IMR-90 (cell line): ENCODE results near the gene KMT5C. TPM values are rescaled to one million over a fixed set of nuclear protein-coding genes. Genes with fewer than 3 reads are reported as not detected.

ENCODE experiments used
- ATAC-seq: fragments of 200-7000 bp; cut with Tn5 transposase; 2 replicates; pipeline ENCODE4 v1.9.1; 2020; ENCODE audit warnings: low read depth, mild to moderate bottlenecking, moderate library complexity
- BruUV-seq: library from RNA; stranded (reverse); fragments of 400-500 nt; replicated peaks from 2 replicates; lab custom pipeline; 2021; lab: Mats Ljungman, UMichigan
- CTCF ChIA-PET: fragments of 300-600 bp; formaldehyde crosslinking; extraction: SDS; loops from one replicate; lab custom pipeline; 2021; ENCODE audit warnings: antibody characterized with exemption; lab: Yijun Ruan, JAX
- POLR2A ChIA-PET: fragments of 300-600 bp; sonication (Branson Sonifier 250); formaldehyde crosslinking; loops from one replicate; lab custom pipeline; 2022; ENCODE audit warnings: antibody characterized with exemption; ENCODE audit not compliant: unreplicated experiment; lab: Charles Lee
- DNase-seq: peaks from one replicate; pipeline ENCODE4 v3.0.0; 2013
- H2AFZ ChIP-seq: replicated peaks from 2 replicates; pipeline ENCODE3; 2013; ENCODE audit warnings: low read length, mild to moderate bottlenecking; ENCODE audit not compliant: poor library complexity
- H2AK5ac ChIP-seq: 2 replicates; pipeline ENCODE4 v1.6.1; 2013; ENCODE audit warnings: low read depth, low read length, inconsistent platforms
- H2AK9ac ChIP-seq: replicated peaks from 2 replicates; pipeline ENCODE3; 2013; ENCODE audit warnings: mild to moderate bottlenecking, low read depth, low read length, moderate library complexity; ENCODE audit not compliant: poor library complexity
- H2BK120ac ChIP-seq: 2 replicates; pipeline ENCODE4 v1.6.1; 2013; ENCODE audit warnings: low read depth, low read length, inconsistent platforms
- H2BK15ac ChIP-seq: 3 replicates; pipeline ENCODE4 v1.6.1; 2013; ENCODE audit warnings: low read depth, low read length, inconsistent platforms
- H2BK20ac ChIP-seq: 2 replicates; pipeline ENCODE4 v1.6.1; 2013; ENCODE audit warnings: low read depth, mild to moderate bottlenecking, inconsistent platforms, low read length, moderate library complexity
- H2BK5ac ChIP-seq: 2 replicates; pipeline ENCODE4 v1.6.1; 2013; ENCODE audit warnings: mild to moderate bottlenecking, low read depth, low read length, inconsistent platforms; ENCODE audit not compliant: poor library complexity, severe bottlenecking
- H3K14ac ChIP-seq: replicated peaks from 2 replicates; pipeline ENCODE4 v1.6.1; 2013; ENCODE audit warnings: low read depth, low read length, inconsistent platforms
- H3K18ac ChIP-seq: 2 replicates; pipeline ENCODE4 v1.6.1; 2013; ENCODE audit warnings: low read depth, low read length, control low read depth
- H3K23ac ChIP-seq: 2 replicates; pipeline ENCODE4 v1.6.1; 2013; ENCODE audit warnings: low read depth, low read length, inconsistent platforms
- H3K27ac ChIP-seq: 2 replicates; pipeline ENCODE4 v1.5.1; 2013; ENCODE audit warnings: mild to moderate bottlenecking, control low read depth, low read length; ENCODE audit not compliant: insufficient read depth
- H3K27me3 ChIP-seq: 2 replicates; pipeline ENCODE4 v1.6.1; 2013; ENCODE audit warnings: low read length; ENCODE audit not compliant: control insufficient read depth, insufficient read depth
- H3K36me3 ChIP-seq: 2 replicates; pipeline ENCODE4 v1.6.1; 2013; ENCODE audit warnings: low read length, mixed read lengths; ENCODE audit not compliant: control insufficient read depth, insufficient read depth
- H3K4ac ChIP-seq: 2 replicates; pipeline ENCODE4 v1.6.1; 2013; ENCODE audit warnings: low read depth, low read length, inconsistent platforms
- H3K4me1 ChIP-seq: 2 replicates; pipeline ENCODE4 v1.6.1; 2013; ENCODE audit warnings: low read length, mixed read lengths; ENCODE audit not compliant: control insufficient read depth, insufficient read depth
- H3K4me2 ChIP-seq: 2 replicates; pipeline ENCODE4 v1.6.1; 2013; ENCODE audit warnings: low read depth, mild to moderate bottlenecking, control low read depth, low read length, moderate library complexity
- H3K4me3 ChIP-seq: 2 replicates; pipeline ENCODE4 v1.5.1; 2013; ENCODE audit warnings: low read depth, mild to moderate bottlenecking, control low read depth, low read length, moderate library complexity; ENCODE audit not compliant: insufficient read depth
- H3K56ac ChIP-seq: 2 replicates; pipeline ENCODE4 v1.6.1; 2013; ENCODE audit warnings: low read length, inconsistent platforms; ENCODE audit not compliant: insufficient read depth; ENCODE audit errors: extremely low read depth
- H3K79me1 ChIP-seq, 2 experiments: 2 replicates each; pipeline ENCODE4 v1.6.1; 2013; ENCODE audit warnings: low read length in 2 of 2, inconsistent platforms in 1 of 2, low read depth in 1 of 2
- H3K9ac ChIP-seq: 2 replicates; pipeline ENCODE4 v1.6.1; 2013; ENCODE audit warnings: low read depth, low read length, control low read depth
- H3K9me1 ChIP-seq: 2 replicates; pipeline ENCODE4 v1.6.1; 2013; ENCODE audit warnings: low read length, inconsistent platforms; ENCODE audit not compliant: insufficient read depth
- H3K9me3 ChIP-seq: 2 replicates; pipeline ENCODE4 v1.6.1; 2013; ENCODE audit warnings: low read length; ENCODE audit not compliant: control insufficient read depth, insufficient read depth
- H4K20me1 ChIP-seq: 2 replicates; pipeline ENCODE4 v1.6.1; 2013; ENCODE audit warnings: low read length, inconsistent platforms; ENCODE audit not compliant: insufficient read depth
- H4K5ac ChIP-seq: 2 replicates; pipeline ENCODE4 v1.6.1; 2013; ENCODE audit warnings: mild to moderate bottlenecking, low read depth, low read length, control low read depth
- H4K8ac ChIP-seq, 2 experiments: 2 replicates each; pipeline ENCODE4 v1.6.1; 2013; ENCODE audit warnings: low read depth in 2 of 2, low read length in 2 of 2, control low read depth in 1 of 2, inconsistent platforms in 1 of 2
- H4K91ac ChIP-seq: 2 replicates; pipeline ENCODE4 v1.6.1; 2013; ENCODE audit warnings: low read depth, low read length, inconsistent platforms; ENCODE audit not compliant: insufficient read depth
- BHLHE40 ChIP-seq: fragments of 150-350 bp; IDR thresholded peaks from 2 replicates; pipeline ENCODE4 v1.6.1; 2016; ENCODE audit warnings: mild to moderate bottlenecking, low read depth, low read length
- CEBPB ChIP-seq: IDR thresholded peaks from 2 replicates; pipeline ENCODE4 v1.6.1; 2012; ENCODE audit warnings: low read depth, low read length, improper control_type of control experiment
- CHD1 ChIP-seq: IDR thresholded peaks from 2 replicates; pipeline ENCODE4 v1.6.1; 2012; ENCODE audit warnings: low read depth, low read length, improper control_type of control experiment
- FOS ChIP-seq: fragments of 150-350 bp; IDR thresholded peaks from 2 replicates; pipeline ENCODE4 v1.6.1; 2016; ENCODE audit warnings: low read depth, low read length
- MAFK ChIP-seq: IDR thresholded peaks from 2 replicates; pipeline ENCODE4 v1.6.1; 2012; ENCODE audit warnings: low read depth, low read length, improper control_type of control experiment
- MAZ ChIP-seq: IDR thresholded peaks from 2 replicates; pipeline ENCODE4 v1.6.1; 2012; ENCODE audit warnings: low read depth, mild to moderate bottlenecking, low read length, improper control_type of control experiment, moderate library complexity, borderline replicate concordance
- MXI1 ChIP-seq: IDR thresholded peaks from 2 replicates; pipeline ENCODE4 v1.6.1; 2012; ENCODE audit warnings: low read depth, mild to moderate bottlenecking, low read length, moderate library complexity, borderline replicate concordance
- NFE2L2 ChIP-seq: fragments of 150-350 bp; IDR thresholded peaks from 2 replicates; pipeline ENCODE4 v1.6.1; 2016; ENCODE audit warnings: low read depth, mild to moderate bottlenecking, low read length
- POLR2A ChIP-seq: IDR thresholded peaks from 2 replicates; pipeline ENCODE4 v1.6.1; 2012; ENCODE audit warnings: mild to moderate bottlenecking, low read depth, low read length
- RAD21 ChIP-seq: IDR thresholded peaks from 2 replicates; pipeline ENCODE4 v1.6.1; 2012; ENCODE audit warnings: low read length, improper control_type of control experiment
- RCOR1 ChIP-seq: IDR thresholded peaks from 2 replicates; pipeline ENCODE4 v1.6.1; 2012; ENCODE audit warnings: mild to moderate bottlenecking, low read length, improper control_type of control experiment; ENCODE audit not compliant: insufficient replicate concordance
- RFX5 ChIP-seq: IDR thresholded peaks from 2 replicates; pipeline ENCODE4 v1.8.0; 2012; ENCODE audit warnings: low read depth, mild to moderate bottlenecking, low read length, moderate library complexity
- SMC3 ChIP-seq: fragments of 150-350 bp; IDR thresholded peaks from 2 replicates; pipeline ENCODE4 v1.6.1; 2016; ENCODE audit warnings: low read depth, mild to moderate bottlenecking, antibody characterized with exemption, low read length, moderate library complexity
- WGBS, 2 experiments: methylation state at CpG; one replicate each; pipeline versions ENCODE4 v1.1.5 to v1.1.7; 2013; ENCODE audit warnings: missing lambda C conversion rate in 2 of 2; ENCODE audit not compliant: insufficient read length in 1 of 2; ENCODE audit errors: extremely low coverage in 2 of 2; 5-methylcytosine and 5-hydroxymethylcytosine counted together
- dilution Hi-C: fragments of 300-500 bp; cut with HindIII; formaldehyde crosslinking; loops from one replicate; pipeline ENCODE4 v1.14.3; 2018; ENCODE audit warnings: low sequenced_read_pairs; ENCODE audit not compliant: unreplicated experiment
- in situ Hi-C: fragments of 300-500 bp; cut with MboI; formaldehyde crosslinking; loops from 3 replicates; pipeline ENCODE4 v1.14.3; 2019; ENCODE audit warnings: low sequenced_read_pairs, inconsistent platforms, mixed read lengths
- intact Hi-C: fragments of 100-400 bp; cut with micrococcal nuclease; formaldehyde crosslinking; loops from 2 replicates; pipeline ENCODE4 v1.10.0; 2022
- polyA plus RNA-seq, 3 experiments: library from polyadenylated mRNA; depleted of rRNA; stranded (reverse); fragments of >200 nt; gene quantifications; 2 replicates each; pipeline ENCODE4 v1.2.3, GENCODE V29; 2012; ENCODE audit warnings: low replicate concordance in 1 of 3
- total RNA-seq: library from RNA; depleted of rRNA; stranded (reverse); fragments of >200 nt; gene quantifications from 2 replicates; pipeline ENCODE4 v1.2.3, GENCODE V29; 2012
- TF ChIP-seq, protein P1 (sequence below): fragments of 150-350 bp; IDR thresholded peaks from 2 replicates; pipeline ENCODE4 v1.6.1; 2017; ENCODE audit warnings: mild to moderate bottlenecking, antibody characterized with exemption, low read length, low read depth
- TF ChIP-seq, protein P2 (sequence below): conservative IDR thresholded peaks from 2 replicates; pipeline ENCODE4 v1.5.1; 2012; ENCODE audit warnings: mild to moderate bottlenecking, low read depth, low read length, improper control_type of control experiment
- TF ChIP-seq, protein P3 (sequence below): fragments of 150-350 bp; IDR thresholded peaks from 2 replicates; pipeline ENCODE4 v1.6.1; 2016; ENCODE audit warnings: low read depth, mild to moderate bottlenecking, low read length, moderate library complexity, borderline replicate concordance

Gene KMT5C
- total and polyA plus RNA-seq, 2 of the 4 experiments (the other 2 are of a cell fraction), result 1.8 to 5.9 TPM

DNA sequence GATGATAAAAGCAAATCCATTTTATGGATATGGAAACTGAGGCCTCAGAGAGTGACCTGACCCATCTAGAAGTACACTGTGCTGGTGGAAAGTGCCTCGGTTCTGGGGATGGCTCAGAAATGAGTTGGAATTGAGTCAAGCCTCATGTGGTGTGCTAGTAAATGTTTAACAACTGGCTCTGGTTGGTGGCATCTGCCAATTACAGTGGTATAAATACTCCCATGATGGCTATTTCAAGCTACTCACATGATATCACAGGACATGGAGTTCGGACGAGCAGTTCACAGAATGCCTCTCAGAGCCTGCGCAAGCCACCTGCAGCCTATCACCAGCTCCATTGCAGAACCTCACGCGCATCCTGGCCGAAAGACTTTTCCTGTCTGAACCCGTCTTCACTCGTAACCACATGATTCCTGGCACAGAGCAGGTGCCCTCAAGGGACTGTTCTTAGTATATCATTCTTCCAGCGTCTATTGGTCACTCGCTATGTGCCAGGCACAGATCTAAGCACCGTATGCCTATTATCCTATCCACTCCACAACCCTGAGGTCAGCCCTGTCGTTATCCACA is 23.6 kb upstream of the KMT5C start:
- POLR2A ChIA-PET, result no interaction called here
- no peak overlapping the region for H4K91ac ChIP-seq
- H2BK120ac ChIP-seq, result no peak overlapping the region
- H3K18ac ChIP-seq, result no peak overlapping the region
- no peak overlapping the region for H4K5ac ChIP-seq
- H3K36me3 ChIP-seq, result no peaks in the 10 kb centered on the region; the same call in 1 of the 2 replicates
- H3K9me3 ChIP-seq, result 0 out of 2 replicates have a peak, but pooled peaks cover 1% of the 10 kb centered on the region
- no peak overlapping the region for H2AFZ ChIP-seq
- 86% methylated on average over 8 of the region's 13 CpGs; no CpG with 5 or more reads in 1 of the 2 experiments for WGBS, 2 experiments
- H3K4me3 ChIP-seq, result no peak overlapping the region
- H3K4me2 ChIP-seq, result no peak overlapping the region
- H3K79me1 ChIP-seq, result no peaks in the 10 kb centered on the region
- H3K23ac ChIP-seq, result no peak overlapping the region
- H3K56ac ChIP-seq, result no peak overlapping the region
- H4K8ac ChIP-seq, result no peak overlapping the region
- dilution Hi-C loops (no loop called here), in situ Hi-C loops (no loop called here), intact Hi-C loops (no loop called here)
- no peak overlapping the region for H3K4ac ChIP-seq
- no peak for DNase-seq
- no peaks in the 10 kb centered on the region for H4K20me1 ChIP-seq
- no peak overlapping the region for H3K27ac ChIP-seq
- no peak overlapping the region for H2BK5ac ChIP-seq
- H3K14ac ChIP-seq, result no peak overlapping the region
- no peak overlapping the region for H3K9ac ChIP-seq
- no peaks in the 10 kb centered on the region for H3K9me1 ChIP-seq
- no peak overlapping the region for H2BK15ac ChIP-seq
- ATAC-seq, result no peak
- CTCF ChIA-PET, result no interaction called here
- no TSS peak for BruUV-seq
- H2BK20ac ChIP-seq, result no peak overlapping the region
- H2AK9ac ChIP-seq, result no peak overlapping the region
- H3K4me1 ChIP-seq, result no peaks in the 10 kb centered on the region; the same call in 1 of the 2 replicates
- no peak overlapping the region for H2AK5ac ChIP-seq
- TF ChIP-seq, protein P1, sequence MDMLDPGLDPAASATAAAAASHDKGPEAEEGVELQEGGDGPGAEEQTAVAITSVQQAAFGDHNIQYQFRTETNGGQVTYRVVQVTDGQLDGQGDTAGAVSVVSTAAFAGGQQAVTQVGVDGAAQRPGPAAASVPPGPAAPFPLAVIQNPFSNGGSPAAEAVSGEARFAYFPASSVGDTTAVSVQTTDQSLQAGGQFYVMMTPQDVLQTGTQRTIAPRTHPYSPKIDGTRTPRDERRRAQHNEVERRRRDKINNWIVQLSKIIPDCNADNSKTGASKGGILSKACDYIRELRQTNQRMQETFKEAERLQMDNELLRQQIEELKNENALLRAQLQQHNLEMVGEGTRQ, result no peak
- no peak for TF ChIP-seq RFX5
- no peak for TF ChIP-seq SMC3
- TF ChIP-seq CHD1, result no peak
- no peak for TF ChIP-seq BHLHE40
- TF ChIP-seq MXI1, result no peak
- TF ChIP-seq CEBPB, result no peak
- no peak for TF ChIP-seq RAD21
- TF ChIP-seq, protein P2, sequence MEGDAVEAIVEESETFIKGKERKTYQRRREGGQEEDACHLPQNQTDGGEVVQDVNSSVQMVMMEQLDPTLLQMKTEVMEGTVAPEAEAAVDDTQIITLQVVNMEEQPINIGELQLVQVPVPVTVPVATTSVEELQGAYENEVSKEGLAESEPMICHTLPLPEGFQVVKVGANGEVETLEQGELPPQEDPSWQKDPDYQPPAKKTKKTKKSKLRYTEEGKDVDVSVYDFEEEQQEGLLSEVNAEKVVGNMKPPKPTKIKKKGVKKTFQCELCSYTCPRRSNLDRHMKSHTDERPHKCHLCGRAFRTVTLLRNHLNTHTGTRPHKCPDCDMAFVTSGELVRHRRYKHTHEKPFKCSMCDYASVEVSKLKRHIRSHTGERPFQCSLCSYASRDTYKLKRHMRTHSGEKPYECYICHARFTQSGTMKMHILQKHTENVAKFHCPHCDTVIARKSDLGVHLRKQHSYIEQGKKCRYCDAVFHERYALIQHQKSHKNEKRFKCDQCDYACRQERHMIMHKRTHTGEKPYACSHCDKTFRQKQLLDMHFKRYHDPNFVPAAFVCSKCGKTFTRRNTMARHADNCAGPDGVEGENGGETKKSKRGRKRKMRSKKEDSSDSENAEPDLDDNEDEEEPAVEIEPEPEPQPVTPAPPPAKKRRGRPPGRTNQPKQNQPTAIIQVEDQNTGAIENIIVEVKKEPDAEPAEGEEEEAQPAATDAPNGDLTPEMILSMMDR, result no peak
- TF ChIP-seq MAZ, result no peak
- TF ChIP-seq RCOR1, result no peak
- no peak for TF ChIP-seq POLR2A
- no peak for TF ChIP-seq FOS
- TF ChIP-seq, protein P3, sequence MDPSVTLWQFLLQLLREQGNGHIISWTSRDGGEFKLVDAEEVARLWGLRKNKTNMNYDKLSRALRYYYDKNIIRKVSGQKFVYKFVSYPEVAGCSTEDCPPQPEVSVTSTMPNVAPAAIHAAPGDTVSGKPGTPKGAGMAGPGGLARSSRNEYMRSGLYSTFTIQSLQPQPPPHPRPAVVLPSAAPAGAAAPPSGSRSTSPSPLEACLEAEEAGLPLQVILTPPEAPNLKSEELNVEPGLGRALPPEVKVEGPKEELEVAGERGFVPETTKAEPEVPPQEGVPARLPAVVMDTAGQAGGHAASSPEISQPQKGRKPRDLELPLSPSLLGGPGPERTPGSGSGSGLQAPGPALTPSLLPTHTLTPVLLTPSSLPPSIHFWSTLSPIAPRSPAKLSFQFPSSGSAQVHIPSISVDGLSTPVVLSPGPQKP, result no peak
- no peak for TF ChIP-seq NFE2L2
- TF ChIP-seq MAFK, result no peak
- peaks cover under 1% of the 10 kb centered on the region; the same call in 1 of the 2 replicates for H3K27me3 ChIP-seq
